DOHH2 (cell line): ENCODE measurements around the gene MISP.

ENCODE experiments used
- CTCF ChIP-seq: fragments of 200-600 bp; sonication (generic); IDR thresholded peaks from one replicate; pipeline ENCODE4 v1.5.1; 2014; ENCODE audit warnings: antibody characterized with exemption, mild to moderate bottlenecking, low read depth, low read length; ENCODE audit not compliant: poor library complexity, severe bottlenecking
- EZH2phosphoT487 ChIP-seq: fragments of 200-600 bp; sonication (generic); IDR thresholded peaks from 2 replicates; pipeline ENCODE4 v1.6.1; 2017; ENCODE audit warnings: borderline replicate concordance, mild to moderate bottlenecking, antibody characterized with exemption, low read length, moderate library complexity, mixed read lengths

- no peak for TF ChIP-seq EZH2phosphoT487
- TF ChIP-seq CTCF: no peak
Measured at GRCh38 chr19:804419-805165, 53.7 kb downstream of the MISP start.
